OCI-LY3 (cell line): Measurements from ENCODE around the gene SLC22A2.

Experiments used
- EZH2phosphoT487 ChIP-seq: fragments of 200-600 bp; shearing (Covaris generic); IDR thresholded peaks from 2 replicates; pipeline ENCODE4 v1.6.1; 2018; ENCODE audit warnings: antibody characterized with exemption, mixed run types, low read depth
- TF ChIP-seq, protein P1 (sequence below): fragments of 200-600, 300-600 bp; sonication (generic); IDR thresholded peaks from 2 replicates; pipeline ENCODE4 v1.5.1; 2014; ENCODE audit warnings: antibody characterized with exemption, low read length, low read depth

DNA sequence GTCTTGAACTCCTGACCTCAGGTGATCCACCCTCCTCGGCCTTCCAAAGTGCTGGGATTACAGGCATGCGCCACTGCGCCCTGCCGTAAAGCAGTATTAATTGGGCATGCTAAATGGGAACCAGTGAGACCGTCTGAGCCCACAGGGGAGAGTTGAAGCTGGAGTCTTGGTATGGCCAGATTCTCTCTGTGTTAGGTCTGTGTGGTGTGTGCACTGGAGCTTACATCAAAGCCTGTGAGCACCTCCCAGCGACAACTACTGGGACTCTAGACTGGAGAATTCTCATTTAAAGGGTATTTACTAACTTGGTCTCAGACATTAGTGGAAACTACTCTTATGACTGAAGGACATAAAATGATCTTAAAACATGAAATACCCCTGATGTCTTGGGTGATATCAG is 8.5 kb upstream of the SLC22A2 start:
- TF ChIP-seq, protein P1, sequence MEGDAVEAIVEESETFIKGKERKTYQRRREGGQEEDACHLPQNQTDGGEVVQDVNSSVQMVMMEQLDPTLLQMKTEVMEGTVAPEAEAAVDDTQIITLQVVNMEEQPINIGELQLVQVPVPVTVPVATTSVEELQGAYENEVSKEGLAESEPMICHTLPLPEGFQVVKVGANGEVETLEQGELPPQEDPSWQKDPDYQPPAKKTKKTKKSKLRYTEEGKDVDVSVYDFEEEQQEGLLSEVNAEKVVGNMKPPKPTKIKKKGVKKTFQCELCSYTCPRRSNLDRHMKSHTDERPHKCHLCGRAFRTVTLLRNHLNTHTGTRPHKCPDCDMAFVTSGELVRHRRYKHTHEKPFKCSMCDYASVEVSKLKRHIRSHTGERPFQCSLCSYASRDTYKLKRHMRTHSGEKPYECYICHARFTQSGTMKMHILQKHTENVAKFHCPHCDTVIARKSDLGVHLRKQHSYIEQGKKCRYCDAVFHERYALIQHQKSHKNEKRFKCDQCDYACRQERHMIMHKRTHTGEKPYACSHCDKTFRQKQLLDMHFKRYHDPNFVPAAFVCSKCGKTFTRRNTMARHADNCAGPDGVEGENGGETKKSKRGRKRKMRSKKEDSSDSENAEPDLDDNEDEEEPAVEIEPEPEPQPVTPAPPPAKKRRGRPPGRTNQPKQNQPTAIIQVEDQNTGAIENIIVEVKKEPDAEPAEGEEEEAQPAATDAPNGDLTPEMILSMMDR = no peak
- no peak for TF ChIP-seq EZH2phosphoT487
